ENCODE measurements around the gene CTSE. TPM values are rescaled to one million over a fixed set of nuclear protein-coding genes. Genes with fewer than 3 reads are reported as not detected.

The CTSE gene
- total and polyA plus RNA-seq, 12 donors, result 0.07 to 0.11 TPM; not detected in 10

GRCh38 chr1:205969229-205969628, 54.5 kb downstream of the CTSE start:
- Histone ChIP-seq H3K27me3 (no peaks in the 10 kb centered on the region), H3K27ac (no peak overlapping the region), H3K9me3 (replicated peaks in 1 of 3) (no peaks in the 10 kb centered on the region), H3K36me3 (replicated peaks in 1 of 2) (no peaks in the 10 kb centered on the region), H3K4me1 (replicated peaks in 1 of 2) (no peaks in the 10 kb centered on the region), H3K4me3 (no peak overlapping the region)
- intact Hi-C loops (cut with DNase I), result no loop called here
- 86 to 93% (median 90%) methylated on average over 8 of the region's 8 CpGs for WGBS, 4 donors
- DNase-seq, result no peak
- TF ChIP-seq CTCF (IDR thresholded peaks at IDR 0.05), result no peak
- no peak for TF ChIP-seq POLR2A (IDR thresholded peaks at IDR 0.05)

GRCh38 chr1:205967554-205968335, 56.0 kb downstream of the CTSE start:
- Histone ChIP-seq H3K36me3 (replicated peaks in 1 of 2) (no peaks in the 10 kb centered on the region), H3K27me3 (no peaks in the 10 kb centered on the region), H3K4me3 (no peak overlapping the region), H3K4me1 (replicated peaks in 1 of 2) (no peaks in the 10 kb centered on the region), H3K9me3 (replicated peaks in 1 of 3) (no peaks in the 10 kb centered on the region), H3K27ac (no peak overlapping the region)
- WGBS, 4 donors, result 81 to 88% (median 83%) methylated on average over 10 of the region's 10 CpGs
- intact Hi-C loops (cut with DNase I), result no loop called here
- DNase-seq, result no peak
- TF ChIP-seq CTCF (IDR thresholded peaks at IDR 0.05), result no peak
- TF ChIP-seq POLR2A (IDR thresholded peaks at IDR 0.05), result no peak

- WGBS, 4 donors, result 81 to 88% (median 86%) methylated on average over 8 to 13 of the region's 13 CpGs
- intact Hi-C loops (cut with DNase I), result no loop called here
Observed at GRCh38 chr1:205965036-205965884, 58.4 kb downstream of the CTSE start.

More at GRCh38 chr1:205965036-205965884, 58.4 kb downstream of the CTSE start:
- no peak for DNase-seq
- peaks cover 0 to 5% of the 10 kb centered on the region in 2 donors for H3K4me1 ChIP-seq (replicated peaks in 1 of 2)
- TF ChIP-seq CTCF (IDR thresholded peaks at IDR 0.05) (no peak), POLR2A (IDR thresholded peaks at IDR 0.05) (no peak)
- H3K27ac ChIP-seq, result no peak overlapping the region
- H3K9me3 ChIP-seq (replicated peaks in 1 of 3), result no peaks in the 10 kb centered on the region
- H3K36me3 ChIP-seq (replicated peaks in 1 of 2), result no peaks in the 10 kb centered on the region
- no peaks in the 10 kb centered on the region for H3K27me3 ChIP-seq
- no peak overlapping the region for H3K4me3 ChIP-seq
